K562 (cell line): ENCODE results near the gene COLEC12. TPM values are rescaled to one million over a fixed set of nuclear protein-coding genes. Genes with fewer than 3 reads are reported as not detected.
A peak's percentile ranks its signal among the peaks of the same experiment; 100 is the strongest.

Source experiments
- CBX2 ChIP-seq: fragments of 200-600 bp; sonication (generic); IDR thresholded peaks from one replicate; pipeline ENCODE4 v1.6.1; 2012; ENCODE audit warnings: mild to moderate bottlenecking, low read length, inconsistent platforms; ENCODE audit not compliant: insufficient read depth, poor library complexity, severe bottlenecking
- CLOCK ChIP-seq: fragments of 250-450 bp; sonication (Bioruptor Pico); IDR thresholded peaks from 2 replicates; pipeline ENCODE4 v1.4.0; 2020; ENCODE audit warnings: mild to moderate bottlenecking, moderate library complexity, borderline replicate concordance
- CXXC5 ChIP-seq: fragments of 250-450 bp; sonication (Bioruptor Pico); IDR thresholded peaks from 2 replicates; pipeline ENCODE4 v1.8.0; 2022; ENCODE audit warnings: inconsistent platforms, mild to moderate bottlenecking, moderate library complexity
- L3MBTL2 ChIP-seq: fragments of 450-650 bp; IDR thresholded peaks from 2 replicates; pipeline ENCODE4 v1.6.1; 2016; ENCODE audit warnings: mild to moderate bottlenecking, moderate library complexity
- MGA ChIP-seq: fragments of 450-650 bp; IDR thresholded peaks from 2 replicates; pipeline ENCODE4 v1.6.1; 2016; ENCODE audit warnings: mild to moderate bottlenecking, moderate library complexity
- MYNN ChIP-seq, 2 experiments: sonication (generic); formaldehyde crosslinking in 1 of 2; IDR thresholded peaks; 2 replicates each; pipeline versions ENCODE4 v1.5.0 to v1.6.1; 2016 to 2020; ENCODE audit warnings: antibody characterized with exemption in 1 of 2, missing genetic modification reagents in 1 of 2
- ZFPM2 ChIP-seq: fragments of 250-450 bp; sonication (Bioruptor Pico); IDR thresholded peaks from 2 replicates; pipeline ENCODE4 v1.5.1; 2022; ENCODE audit warnings: mild to moderate bottlenecking
- ZNF277 ChIP-seq: fragments of 250-450 bp; sonication (Bioruptor Pico); IDR thresholded peaks from 2 replicates; pipeline ENCODE4 v1.8.0; 2022; ENCODE audit warnings: inconsistent platforms, mild to moderate bottlenecking, moderate library complexity, borderline replicate concordance
- ZNF586 ChIP-seq: fragments of 450-650 bp; formaldehyde crosslinking; conservative IDR thresholded peaks from 2 replicates; pipeline ENCODE4 v1.4.0; 2020; ENCODE audit warnings: mild to moderate bottlenecking, moderate library complexity
- ZNF668 ChIP-seq: fragments of 250-450 bp; sonication (Bioruptor Pico); IDR thresholded peaks from 2 replicates; pipeline ENCODE4 v1.8.0; 2022; ENCODE audit warnings: mild to moderate bottlenecking, inconsistent platforms
- polyA plus RNA-seq, 8 experiments: library from polyadenylated mRNA; depleted of rRNA in 4 of 8; stranded (reverse) in 5 of 8; unstranded in 3 of 8; fragments of >200 nt; fragmentation: Nextera tagmentation in 2 of 8; fragmentation: Illumina TruSeq in 1 of 8; extraction: Ambion mirVana in 2 of 8; extraction: Trizol in 1 of 8; gene quantifications; 2 replicates each; pipeline versions ENCODE4 v1.2.1 to v1.2.3, GENCODE V29; 2011 to 2014; ENCODE audit warnings: inconsistent platforms in 1 of 8, missing spikeins in 1 of 8
- total RNA-seq, 7 experiments: library from RNA; depleted of rRNA in 6 of 7; stranded (reverse); fragments of >200 nt in 6 of 7; fragmentation: Illumina TruSeq in 2 of 7; extraction: Trizol in 2 of 7; gene quantifications; 2 replicates each; pipeline versions ENCODE4 v1.2.1 to v1.2.3, GENCODE V29; 2011 to 2021; ENCODE audit warnings: low replicate concordance in 1 of 7
- TF ChIP-seq, protein P1 (sequence below): sonication (generic); formaldehyde crosslinking; IDR thresholded peaks from 2 replicates; pipeline ENCODE4 v1.8.1; 2023; ENCODE audit warnings: mild to moderate bottlenecking, missing genetic modification reagents

The COLEC12 gene
- total and polyA plus RNA-seq, 9 of the 15 experiments (the other 6 are each of a cell fraction or from before 2014, with no cell fraction given): 0.04 TPM; not detected in 8

- TF ChIP-seq MGA (peak; percentile 84), CBX2 (no peak), CLOCK (CRISPR knock-in tag) (no peak), ZNF586 (CRISPR knock-in tag) (no peak), ZNF668 (CRISPR knock-in tag) (peak; percentile 66; the same call in 1 of the 2 replicates), L3MBTL2 (peak; percentile 77), CXXC5 (CRISPR knock-in tag) (0 out of 2 replicates have a peak, but pooled peaks have one; percentile 15), MYNN (IDR thresholded peaks at IDR 0.05) (no peak), MYNN (CRISPR knock-in tag; IDR thresholded peaks at IDR 0.05) (no peak), ZNF277 (no peak), ZFPM2 (CRISPR knock-in tag) (no peak)
- TF ChIP-seq, protein P1, sequence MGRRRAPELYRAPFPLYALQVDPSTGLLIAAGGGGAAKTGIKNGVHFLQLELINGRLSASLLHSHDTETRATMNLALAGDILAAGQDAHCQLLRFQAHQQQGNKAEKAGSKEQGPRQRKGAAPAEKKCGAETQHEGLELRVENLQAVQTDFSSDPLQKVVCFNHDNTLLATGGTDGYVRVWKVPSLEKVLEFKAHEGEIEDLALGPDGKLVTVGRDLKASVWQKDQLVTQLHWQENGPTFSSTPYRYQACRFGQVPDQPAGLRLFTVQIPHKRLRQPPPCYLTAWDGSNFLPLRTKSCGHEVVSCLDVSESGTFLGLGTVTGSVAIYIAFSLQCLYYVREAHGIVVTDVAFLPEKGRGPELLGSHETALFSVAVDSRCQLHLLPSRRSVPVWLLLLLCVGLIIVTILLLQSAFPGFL (CRISPR knock-in tag): no peak
Observed at GRCh38 chr18:317618-318017, 182.9 kb downstream of the COLEC12 start (continued).
